Measurements from ENCODE around the gene CREB5. TPM values are rescaled to one million over a fixed set of nuclear protein-coding genes. Genes with fewer than 3 reads are reported as not detected.

CREB5 gene
- total and polyA plus RNA-seq, 9 donors = 16.0 to 46.2 (median 28.5) TPM

- H3K27me3 ChIP-seq (ENCODE audit: control insufficient read depth, insufficient read depth, low read length) = no peaks in the 10 kb centered on the region
- WGBS (ENCODE audit: insufficient coverage) = 44% methylated on average over 1 of the region's 1 CpG
- no peak for DNase-seq
- H3K4me1 ChIP-seq (ENCODE audit: control insufficient read depth, insufficient read depth, low read length) = peaks cover 4% of the 10 kb centered on the region
- no peak overlapping the region for H3K4me3 ChIP-seq (ENCODE audit: low read length)
- no peaks in the 10 kb centered on the region for H3K36me3 ChIP-seq (ENCODE audit: control insufficient read depth, insufficient read depth, low read length)
- H3K9me3 ChIP-seq (replicated peaks; ENCODE audit: control insufficient read depth, low read depth, low read length) = no peaks in the 10 kb centered on the region
- no peak overlapping the region for H3K27ac ChIP-seq (ENCODE audit: low read length)
Observed at GRCh38 chr7:28845106-28845505, 432.8 kb downstream of the CREB5 start.

DNA sequence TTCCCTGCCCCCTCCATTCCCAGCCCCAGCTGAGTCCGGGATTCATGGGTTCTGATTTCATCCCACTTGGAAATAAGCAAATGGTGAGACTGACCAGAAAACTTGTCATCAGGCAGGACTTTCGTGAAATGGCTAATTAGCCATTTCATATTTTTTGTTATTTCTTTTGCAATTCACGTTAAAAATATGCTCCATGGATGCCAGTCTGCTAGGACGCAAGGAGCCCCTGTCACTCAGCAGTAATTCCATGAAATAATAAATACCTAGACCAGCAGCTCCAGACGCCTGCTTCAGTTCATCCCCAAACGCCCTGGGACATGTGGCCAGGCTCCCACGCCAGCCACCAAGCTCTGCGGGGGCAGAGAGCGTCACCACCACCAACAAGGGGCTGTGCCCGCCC, 434.9 kb downstream of the CREB5 start:
- Histone ChIP-seq H3K9me3 (replicated peaks; ENCODE audit: control insufficient read depth, low read depth, low read length) (no peaks in the 10 kb centered on the region), H3K27ac (ENCODE audit: low read length) (no peak overlapping the region), H3K4me1 (ENCODE audit: control insufficient read depth, insufficient read depth, low read length) (peaks cover 4% of the 10 kb centered on the region), H3K4me3 (ENCODE audit: low read length) (no peak overlapping the region), H3K36me3 (ENCODE audit: control insufficient read depth, insufficient read depth, low read length) (no peaks in the 10 kb centered on the region), H3K27me3 (ENCODE audit: control insufficient read depth, insufficient read depth, low read length) (no peaks in the 10 kb centered on the region)
- 89% methylated on average over 10 of the region's 10 CpGs for WGBS (ENCODE audit: insufficient coverage)
- DNase-seq = no peak

DNA sequence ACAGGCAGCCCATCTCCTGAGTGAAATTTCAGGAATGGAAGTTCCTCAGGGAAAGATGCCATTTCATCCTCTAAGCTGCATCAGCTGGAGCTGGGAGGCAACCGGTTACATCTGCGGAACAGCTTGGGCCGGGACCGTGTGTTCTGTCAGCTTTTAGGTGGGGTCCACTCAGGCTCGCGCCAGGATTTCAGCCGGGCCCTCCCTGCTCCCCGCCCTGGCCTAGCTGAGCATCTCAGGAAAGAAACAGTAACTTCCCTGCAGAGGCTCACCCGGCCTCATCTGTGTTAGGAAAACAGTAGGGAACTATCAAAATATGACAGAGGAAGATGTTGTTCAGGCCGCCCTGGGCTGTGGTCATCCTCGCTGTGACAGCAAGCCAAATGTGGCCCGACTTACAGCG, 435.4 kb downstream of the CREB5 start:
- WGBS (ENCODE audit: insufficient coverage) = 50% methylated on average over 12 of the region's 13 CpGs
- H3K36me3 ChIP-seq (ENCODE audit: control insufficient read depth, insufficient read depth, low read length) = no peaks in the 10 kb centered on the region
- DNase-seq = peak; percentile 78
- no peaks in the 10 kb centered on the region for H3K27me3 ChIP-seq (ENCODE audit: control insufficient read depth, insufficient read depth, low read length)
- no peak overlapping the region for H3K27ac ChIP-seq (ENCODE audit: low read length)
- no peaks in the 10 kb centered on the region for H3K9me3 ChIP-seq (replicated peaks; ENCODE audit: control insufficient read depth, low read depth, low read length)
- no peak overlapping the region for H3K4me3 ChIP-seq (ENCODE audit: low read length)
- peaks cover 4% of the 10 kb centered on the region for H3K4me1 ChIP-seq (ENCODE audit: control insufficient read depth, insufficient read depth, low read length)

- Histone ChIP-seq H3K27me3 (ENCODE audit: control insufficient read depth, insufficient read depth, low read length) (peaks cover 4% of the 10 kb centered on the region), H3K4me3 (ENCODE audit: low read length) (no peak overlapping the region), H3K36me3 (ENCODE audit: control insufficient read depth, insufficient read depth, low read length) (no peaks in the 10 kb centered on the region), H3K9me3 (replicated peaks; ENCODE audit: control insufficient read depth, low read depth, low read length) (no peaks in the 10 kb centered on the region), H3K4me1 (ENCODE audit: control insufficient read depth, insufficient read depth, low read length) (peaks cover 6% of the 10 kb centered on the region), H3K27ac (ENCODE audit: low read length) (no peak overlapping the region)
- WGBS (ENCODE audit: insufficient coverage) = 96% methylated on average over 10 of the region's 15 CpGs
- DNase-seq = no peak
Observed at GRCh38 chr7:28848906-28849305, 436.6 kb downstream of the CREB5 start.

- no peak overlapping the region for H3K4me3 ChIP-seq (ENCODE audit: low read length)
- H3K4me1 ChIP-seq (ENCODE audit: control insufficient read depth, insufficient read depth, low read length) = peaks cover 8% of the 10 kb centered on the region
- H3K27me3 ChIP-seq (ENCODE audit: control insufficient read depth, insufficient read depth, low read length) = peaks cover 6% of the 10 kb centered on the region
- no peaks in the 10 kb centered on the region for H3K9me3 ChIP-seq (replicated peaks; ENCODE audit: control insufficient read depth, low read depth, low read length)
- H3K36me3 ChIP-seq (ENCODE audit: control insufficient read depth, insufficient read depth, low read length) = no peaks in the 10 kb centered on the region
- no peak overlapping the region for H3K27ac ChIP-seq (ENCODE audit: low read length)
- no peak for DNase-seq
Observed at GRCh38 chr7:28850699-28851098, 438.4 kb downstream of the CREB5 start.

- peak; percentile 36 for DNase-seq
- H3K9me3 ChIP-seq (replicated peaks; ENCODE audit: control insufficient read depth, low read depth, low read length) = no peaks in the 10 kb centered on the region
- H3K36me3 ChIP-seq (ENCODE audit: control insufficient read depth, insufficient read depth, low read length) = no peaks in the 10 kb centered on the region
- H3K27ac ChIP-seq (ENCODE audit: low read length) = no peak overlapping the region
- no peak overlapping the region for H3K4me3 ChIP-seq (ENCODE audit: low read length)
- peaks cover 6% of the 10 kb centered on the region for H3K27me3 ChIP-seq (ENCODE audit: control insufficient read depth, insufficient read depth, low read length)
- WGBS (ENCODE audit: insufficient coverage) = no CpG with 5 or more reads among the region's 4 CpGs
- peaks cover 4% of the 10 kb centered on the region for H3K4me1 ChIP-seq (ENCODE audit: control insufficient read depth, insufficient read depth, low read length)
Observed at GRCh38 chr7:28853150-28853549, 440.8 kb downstream of the CREB5 start.

- Histone ChIP-seq H3K9me3 (replicated peaks; ENCODE audit: control insufficient read depth, low read depth, low read length) (no peaks in the 10 kb centered on the region), H3K4me3 (ENCODE audit: low read length) (peak overlapping the region; percentile 67), H3K36me3 (ENCODE audit: control insufficient read depth, insufficient read depth, low read length) (no peaks in the 10 kb centered on the region), H3K27me3 (ENCODE audit: control insufficient read depth, insufficient read depth, low read length) (peaks cover 6% of the 10 kb centered on the region), H3K4me1 (ENCODE audit: control insufficient read depth, insufficient read depth, low read length) (peaks cover 4% of the 10 kb centered on the region), H3K27ac (ENCODE audit: low read length) (peak overlapping the region; percentile 56)
- peak; percentile 84 for DNase-seq
- WGBS (ENCODE audit: insufficient coverage) = under 1% methylated on average over 53 of the region's 63 CpGs
Observed at GRCh38 chr7:28853834-28854749, 441.8 kb downstream of the CREB5 start.

DNA sequence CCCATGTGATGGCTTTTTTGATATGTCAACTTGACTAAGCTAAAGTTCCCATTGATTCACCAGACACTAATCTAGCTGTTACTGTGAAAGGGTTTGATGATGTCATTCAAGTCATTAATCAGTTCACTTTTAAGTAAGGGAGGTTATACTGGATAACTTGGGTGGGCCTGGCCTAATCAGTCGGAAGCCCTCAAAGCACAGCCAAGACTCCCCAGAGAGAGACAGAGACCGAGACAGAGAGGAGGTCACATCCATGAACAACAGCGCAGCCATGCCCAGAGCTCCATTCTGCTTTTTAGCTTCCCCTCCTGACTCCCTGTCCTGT, 442.4 kb downstream of the CREB5 start:
- Histone ChIP-seq H3K27me3 (ENCODE audit: control insufficient read depth, insufficient read depth, low read length) (peaks cover 6% of the 10 kb centered on the region), H3K9me3 (replicated peaks; ENCODE audit: control insufficient read depth, low read depth, low read length) (no peaks in the 10 kb centered on the region), H3K4me1 (ENCODE audit: control insufficient read depth, insufficient read depth, low read length) (peaks cover 4% of the 10 kb centered on the region), H3K4me3 (ENCODE audit: low read length) (no peak overlapping the region), H3K27ac (ENCODE audit: low read length) (no peak overlapping the region), H3K36me3 (ENCODE audit: control insufficient read depth, insufficient read depth, low read length) (no peaks in the 10 kb centered on the region)
- no CpG with 5 or more reads among the region's 3 CpGs for WGBS (ENCODE audit: insufficient coverage)
- no peak for DNase-seq

- H3K36me3 ChIP-seq (ENCODE audit: control insufficient read depth, insufficient read depth, low read length) = no peaks in the 10 kb centered on the region
- peaks cover 4% of the 10 kb centered on the region for H3K4me1 ChIP-seq (ENCODE audit: control insufficient read depth, insufficient read depth, low read length)
- WGBS (ENCODE audit: insufficient coverage) = 100% methylated on average over 1 of the region's 4 CpGs
- no peak overlapping the region for H3K4me3 ChIP-seq (ENCODE audit: low read length)
- no peak overlapping the region for H3K27ac ChIP-seq (ENCODE audit: low read length)
- no peaks in the 10 kb centered on the region for H3K9me3 ChIP-seq (replicated peaks; ENCODE audit: control insufficient read depth, low read depth, low read length)
- peaks cover 6% of the 10 kb centered on the region for H3K27me3 ChIP-seq (ENCODE audit: control insufficient read depth, insufficient read depth, low read length)
- DNase-seq = no peak
Observed at GRCh38 chr7:28855538-28856217, 443.4 kb downstream of the CREB5 start.

- Histone ChIP-seq H3K9me3 (replicated peaks; ENCODE audit: control insufficient read depth, low read depth, low read length) (no peaks in the 10 kb centered on the region), H3K27ac (ENCODE audit: low read length) (no peak overlapping the region), H3K27me3 (ENCODE audit: control insufficient read depth, insufficient read depth, low read length) (peaks cover 6% of the 10 kb centered on the region), H3K4me3 (ENCODE audit: low read length) (no peak overlapping the region), H3K36me3 (ENCODE audit: control insufficient read depth, insufficient read depth, low read length) (no peaks in the 10 kb centered on the region), H3K4me1 (ENCODE audit: control insufficient read depth, insufficient read depth, low read length) (peaks cover 4% of the 10 kb centered on the region)
- no peak for DNase-seq
- 73% methylated on average over 5 of the region's 5 CpGs for WGBS (ENCODE audit: insufficient coverage)
Observed at GRCh38 chr7:28856656-28857055, 444.3 kb downstream of the CREB5 start.

All from muscle of leg (tissue), 11 donors.